Stimulated activated CD4-positive, alpha-beta T cell treated with anti-CD3 and anti-CD28 coated beads, Interleukin-15, amount 100 ng/mL, for 24 hours (primary cell): Measurements from ENCODE around the gene HACE1.

Experiments used
- DNase-seq: peaks from one replicate; pipeline ENCODE4 v3.0.0-alpha.2; 2020

The HACE1 gene

DNA sequence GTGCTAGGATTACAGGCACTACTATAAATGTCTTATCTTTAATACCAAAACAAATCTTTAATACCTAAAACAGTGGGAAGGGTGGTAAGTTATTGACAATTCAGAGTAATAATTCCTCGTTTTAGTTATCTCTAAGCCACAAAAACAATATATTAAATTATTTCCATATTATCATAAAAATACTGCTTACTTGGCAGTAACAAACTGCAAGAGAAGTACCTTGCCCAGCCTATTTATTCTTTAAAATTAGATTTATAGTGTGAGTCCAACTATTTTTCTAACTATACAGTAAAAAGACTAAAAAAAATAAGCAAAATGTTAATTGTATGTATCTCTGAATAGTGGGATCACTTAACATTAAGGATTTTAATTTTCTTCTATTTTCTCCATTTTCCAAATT lies 123.2 kb downstream of the HACE1 start:
- DNase-seq: no peak

GRCh38 chr6:104730450-104730849 lies 129.3 kb downstream of the HACE1 start:
- no peak for DNase-seq

DNA sequence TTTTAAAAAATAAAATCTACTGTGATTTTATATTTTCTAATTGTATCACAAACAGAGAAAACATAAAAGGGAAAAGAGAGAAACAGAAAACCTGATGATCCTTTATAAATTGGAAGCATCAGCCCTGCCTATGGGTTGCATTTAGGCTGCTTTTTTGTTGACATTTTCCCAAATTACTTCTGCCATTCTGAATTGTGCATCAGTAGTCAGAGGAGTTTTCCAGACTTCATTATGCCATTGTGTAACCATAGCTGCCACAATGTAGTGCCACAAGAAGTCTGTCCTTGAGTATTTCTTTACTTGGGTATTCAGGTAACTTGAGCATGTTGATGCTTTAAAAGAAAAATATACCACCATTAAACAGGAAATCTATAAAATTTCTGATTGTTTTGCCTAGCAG lies 130.3 kb downstream of the HACE1 start:
- DNase-seq: no peak

GRCh38 chr6:104728448-104728847 lies 131.3 kb downstream of the HACE1 start:
- DNase-seq: no peak

- no peak for DNase-seq
These were observed 141.0 kb downstream of the HACE1 start for GRCh38 chr6:104718672-104719071.

DNA sequence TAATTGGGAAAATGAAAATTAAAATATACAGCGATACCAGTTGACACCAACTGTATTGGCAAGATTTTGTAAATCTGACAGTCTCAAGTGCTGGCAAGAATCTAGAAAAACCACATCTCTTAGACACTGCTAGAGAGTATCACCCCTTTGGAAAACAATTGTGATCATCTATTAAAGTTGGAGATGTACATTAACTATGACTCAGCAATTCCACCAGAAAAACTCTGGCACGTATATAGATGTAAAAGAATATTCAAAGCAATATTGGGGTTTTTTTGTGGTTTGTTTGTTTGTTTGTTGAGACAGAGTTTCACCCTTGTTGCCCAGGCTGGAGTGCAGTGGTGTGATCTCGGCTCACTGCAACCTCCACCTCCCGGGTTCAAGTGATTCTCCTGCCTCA lies 142.9 kb downstream of the HACE1 start:
- DNase-seq: no peak

GRCh38 chr6:104714796-104715195 lies 144.9 kb downstream of the HACE1 start:
- DNase-seq: no peak

DNA sequence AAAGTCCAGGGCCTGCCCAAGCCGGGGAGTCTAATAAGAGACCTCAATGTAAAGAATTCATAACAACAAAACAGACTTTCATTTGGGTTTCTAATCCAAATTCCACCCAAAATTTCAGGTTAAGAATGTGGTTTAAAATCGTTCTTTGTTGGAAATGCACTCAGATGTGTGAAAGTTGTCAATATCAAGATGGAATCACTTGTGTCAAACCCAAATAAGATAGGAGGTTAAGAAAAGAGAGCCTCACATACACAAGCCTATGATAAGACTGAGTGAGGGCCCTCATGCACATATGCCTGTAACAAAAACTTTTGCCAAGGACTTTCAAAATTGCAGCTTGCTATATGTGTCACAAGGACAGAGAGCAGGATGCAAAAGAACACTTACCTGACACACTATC lies 145.7 kb downstream of the HACE1 start:
- no peak for DNase-seq

DNA sequence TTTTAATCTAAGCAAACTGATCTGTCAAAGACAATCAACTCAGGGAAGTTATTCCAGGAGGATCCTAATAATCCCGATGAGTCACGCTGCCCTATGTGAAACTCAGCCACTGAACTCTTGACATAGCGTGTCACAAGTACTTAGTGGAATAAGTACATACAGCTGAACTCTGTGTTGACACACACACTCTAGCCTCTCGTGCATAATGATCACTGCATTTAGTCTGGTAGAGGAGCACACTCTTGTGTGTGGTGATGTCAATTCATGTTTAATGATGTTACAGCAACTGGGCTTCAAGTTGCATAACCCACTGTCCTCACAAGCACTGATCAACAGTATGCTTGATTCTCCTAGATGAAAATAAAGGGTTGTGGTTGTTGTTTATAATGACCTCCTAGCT lies 148.3 kb downstream of the HACE1 start:
- no peak for DNase-seq

DNA sequence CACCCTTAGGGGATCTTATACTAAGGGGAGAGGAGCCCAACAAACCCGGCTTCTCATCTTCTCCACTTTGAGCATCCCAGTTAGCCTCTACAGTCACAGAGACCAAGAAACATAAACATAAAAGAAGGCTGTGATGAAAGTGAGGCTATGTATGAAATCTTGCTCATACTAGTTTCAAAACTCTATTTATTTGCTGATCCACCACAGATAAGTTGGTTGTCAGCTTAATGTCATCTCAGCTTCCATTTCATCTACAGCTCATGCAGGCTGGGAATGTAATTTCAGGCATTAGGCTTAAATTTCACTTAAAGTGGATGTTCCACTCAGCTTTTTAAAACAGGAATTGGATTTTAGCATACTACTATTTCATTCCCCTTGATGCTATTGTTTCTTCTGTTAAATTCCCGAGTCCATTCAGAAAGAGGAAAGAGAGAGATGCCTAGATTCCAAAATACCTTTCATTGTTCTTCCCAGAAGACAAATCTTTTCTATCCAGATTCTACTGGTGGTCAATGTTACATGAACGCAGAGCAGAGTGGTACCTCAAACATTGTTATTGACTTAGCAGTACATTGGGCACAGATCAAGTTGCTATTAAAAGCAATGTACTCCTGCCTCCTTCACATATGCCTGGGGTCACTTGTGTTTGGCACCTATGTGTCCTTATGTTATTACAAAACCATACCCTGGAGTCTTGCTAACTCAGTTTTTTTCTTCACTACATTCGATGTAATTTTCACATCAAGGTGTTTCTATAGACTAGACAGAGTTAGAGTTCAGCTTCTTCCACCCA lies 149.0 kb downstream of the HACE1 start:
- no peak for DNase-seq

DNA sequence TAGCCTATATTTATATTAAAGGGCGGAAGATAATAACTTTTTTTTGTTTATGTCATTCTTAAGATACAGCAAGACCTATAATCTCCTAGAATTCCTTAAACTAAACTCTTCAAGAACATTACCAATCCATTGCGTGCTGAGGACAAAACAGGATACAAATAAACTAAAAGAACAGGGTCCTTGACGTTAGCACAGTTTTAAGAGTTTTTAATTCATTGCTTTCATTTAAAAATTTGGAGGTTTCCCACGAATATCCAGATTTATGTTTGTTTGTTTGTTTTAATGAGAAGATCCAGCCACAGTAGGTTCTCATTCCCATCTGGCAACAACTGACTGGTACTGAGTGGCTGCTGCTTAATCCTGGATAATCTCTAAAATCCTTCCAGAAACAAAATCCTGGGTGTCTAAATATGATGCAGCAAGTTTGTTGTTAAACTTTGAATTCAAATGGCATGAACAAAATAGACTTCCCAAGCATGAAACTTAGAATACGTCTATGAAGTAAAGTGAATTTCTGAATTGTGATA lies 153.7 kb downstream of the HACE1 start:
- no peak for DNase-seq

DNA sequence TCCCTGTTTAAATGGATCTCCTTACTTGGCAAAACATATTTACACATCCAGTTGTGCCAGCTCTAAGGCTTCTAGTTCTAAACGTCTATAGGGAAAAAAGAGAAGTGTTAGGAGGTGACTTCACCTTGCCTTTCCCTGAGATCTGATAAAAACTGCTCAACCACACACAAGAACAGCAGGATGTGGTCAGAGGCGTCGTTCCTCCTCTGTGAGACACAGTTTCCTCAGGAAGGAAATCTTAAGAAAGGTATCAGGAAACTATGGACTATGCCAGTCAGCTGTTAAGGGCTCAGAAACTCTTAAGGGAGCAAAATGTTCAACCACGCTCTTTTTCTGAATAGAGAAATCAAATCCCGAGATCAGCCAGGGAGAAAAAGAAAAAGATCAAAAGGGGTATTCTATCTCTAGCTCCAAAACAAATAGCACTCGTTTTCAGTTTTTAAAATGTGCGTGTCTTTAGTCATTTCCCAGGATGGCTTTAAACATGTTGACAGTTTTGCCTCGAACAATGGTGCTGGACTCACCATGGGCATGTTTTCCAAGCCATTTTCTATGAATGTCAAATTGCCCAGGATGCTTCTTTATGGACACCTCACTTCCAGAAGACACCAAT lies 154.5 kb downstream of the HACE1 start:
- DNase-seq: peak; percentile 52

DNA sequence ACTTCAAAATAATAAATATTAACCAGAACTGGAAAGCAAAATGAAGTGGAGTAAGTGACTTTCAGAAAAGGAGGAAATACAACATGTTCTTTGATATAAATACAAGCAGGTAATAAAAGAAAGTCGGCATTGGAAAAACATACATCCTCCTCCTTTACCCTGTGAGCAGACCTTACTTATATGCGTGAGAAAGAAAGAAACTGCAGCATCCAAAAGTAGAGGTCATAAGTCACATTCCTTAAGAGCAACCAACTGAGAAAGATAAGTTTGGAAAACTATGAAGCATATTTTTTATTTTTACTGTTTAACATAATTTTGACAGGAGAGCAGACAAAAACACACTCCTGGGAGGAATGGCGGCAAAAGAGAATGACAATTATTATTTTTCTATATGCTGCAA lies 155.5 kb downstream of the HACE1 start:
- no peak for DNase-seq

- no peak for DNase-seq
These were observed 157.4 kb downstream of the HACE1 start for GRCh38 chr6:104702126-104702841.

GRCh38 chr6:104700371-104701185 lies 159.1 kb downstream of the HACE1 start:
- DNase-seq: no peak

GRCh38 chr6:104699593-104700329 lies 160.0 kb downstream of the HACE1 start:
- no peak for DNase-seq

DNA sequence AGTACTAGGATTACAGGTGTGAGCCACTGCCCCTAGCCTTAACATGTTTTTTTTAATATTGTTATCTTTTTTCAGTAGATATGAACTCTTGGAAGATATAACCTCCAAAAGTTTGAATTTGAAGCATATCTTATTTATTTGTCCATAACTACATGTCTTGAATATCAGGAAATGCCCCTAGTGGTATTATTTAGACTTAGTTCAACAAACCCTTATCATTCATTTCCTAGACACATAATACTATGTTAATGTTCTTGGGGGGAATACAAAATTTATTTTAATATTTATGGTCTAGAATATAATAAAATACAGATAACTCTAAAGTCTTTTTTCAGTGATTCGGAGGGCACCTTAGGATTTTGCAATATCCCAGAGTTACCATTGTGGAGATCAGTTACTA lies 160.7 kb downstream of the HACE1 start:
- DNase-seq: no peak

GRCh38 chr6:104692008-104692407 lies 167.7 kb downstream of the HACE1 start:
- DNase-seq: no peak

- DNase-seq: no peak
These were observed 170.0 kb downstream of the HACE1 start for GRCh38 chr6:104689551-104690205.

DNA sequence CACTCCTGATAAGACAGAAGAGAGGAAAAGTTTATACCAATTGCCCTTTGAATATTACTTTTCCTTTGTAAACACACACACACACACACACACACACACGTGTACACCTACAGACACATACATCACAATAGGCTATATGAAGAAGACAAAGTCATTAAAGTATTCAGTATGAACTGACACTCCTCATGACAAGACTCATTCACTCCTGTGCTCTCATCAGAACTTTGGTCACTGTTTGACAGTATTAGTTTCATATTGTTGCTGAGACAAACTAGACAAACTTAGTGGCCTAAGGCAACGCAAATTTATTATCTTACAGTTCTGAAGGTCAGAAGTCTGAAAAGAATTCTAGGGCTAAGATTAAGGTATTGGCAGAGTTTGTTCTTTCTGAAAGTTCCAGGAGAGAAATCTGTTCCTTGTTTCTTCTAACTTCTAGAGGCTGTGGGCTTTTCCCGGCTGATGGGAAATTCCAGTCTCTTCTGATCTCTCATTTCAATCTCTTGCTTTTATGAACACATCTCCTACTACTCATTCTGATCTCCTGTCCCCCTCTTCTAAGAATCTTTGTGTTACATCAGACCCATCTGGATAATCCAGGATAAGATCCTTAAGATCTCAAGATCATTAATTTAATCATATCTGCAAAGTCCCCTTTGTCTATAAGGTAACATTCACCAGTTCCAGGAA lies 171.3 kb downstream of the HACE1 start:
- no peak for DNase-seq

DNA sequence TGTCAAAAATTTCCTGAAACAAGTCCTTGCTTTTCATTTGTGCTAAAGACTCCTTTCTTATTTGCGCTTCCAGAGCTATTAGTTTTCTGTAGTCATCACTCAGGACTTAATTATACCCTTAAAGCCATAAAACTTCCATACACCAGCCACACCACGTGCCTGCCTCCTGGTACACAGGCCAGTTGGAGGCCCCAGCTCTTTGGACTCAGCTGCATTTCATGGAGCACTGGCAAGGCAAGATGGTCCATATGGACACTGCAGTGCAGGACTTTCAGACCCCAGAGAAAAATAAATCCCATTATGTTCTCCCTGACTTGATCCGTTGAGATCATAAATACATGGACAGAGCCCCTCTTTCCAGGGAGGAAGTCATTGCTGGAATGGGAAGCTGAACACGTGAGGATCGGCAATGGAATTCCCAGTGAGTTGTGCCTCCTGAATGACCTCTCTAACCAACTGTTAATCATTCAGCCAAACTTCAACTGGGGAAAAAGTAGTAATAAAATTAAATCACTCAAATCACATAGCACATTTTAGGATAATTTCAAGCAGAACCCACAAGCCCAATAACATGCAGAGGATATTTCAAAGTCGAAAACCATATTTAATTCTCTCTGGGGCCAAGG lies 173.1 kb downstream of the HACE1 start:
- DNase-seq: no peak
